ENCODE results near the gene CHST13. TPM values are rescaled to one million over a fixed set of nuclear protein-coding genes. Genes with fewer than 3 reads are reported as not detected.

CHST13 gene
- total RNA-seq, 1 experiment from 2014 or later: not detected

DNA sequence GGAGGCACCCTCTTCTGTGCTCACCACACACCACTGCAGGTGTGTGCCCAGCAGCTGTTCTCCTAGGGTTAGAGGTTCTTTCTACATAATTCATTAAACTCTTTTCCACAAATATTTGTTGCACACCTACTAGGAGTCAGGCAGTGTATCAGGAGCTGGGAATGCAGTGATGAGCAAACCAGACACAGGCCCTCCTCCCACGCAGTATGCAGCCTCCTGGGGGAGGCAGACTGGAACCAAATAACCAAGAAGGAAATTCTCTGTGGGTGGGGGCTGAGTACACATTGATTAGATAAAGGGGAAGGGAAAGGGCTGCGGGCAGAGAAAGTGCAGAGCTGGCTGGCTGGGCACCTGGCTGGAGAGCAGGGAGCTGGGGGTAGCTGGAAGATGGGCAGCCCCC is 53.3 kb downstream of the CHST13 start:
- POLR2A ChIA-PET (ENCODE audit: unreplicated experiment): no interaction called here
- TF ChIP-seq EZH2 (IDR thresholded peaks at IDR 0.05; ENCODE audit: low read length, unreplicated experiment) (no peak), EZH2phosphoT487 (IDR thresholded peaks at IDR 0.05; ENCODE audit: borderline replicate concordance, low read length) (no peak)
- TF ChIP-seq, protein P1, sequence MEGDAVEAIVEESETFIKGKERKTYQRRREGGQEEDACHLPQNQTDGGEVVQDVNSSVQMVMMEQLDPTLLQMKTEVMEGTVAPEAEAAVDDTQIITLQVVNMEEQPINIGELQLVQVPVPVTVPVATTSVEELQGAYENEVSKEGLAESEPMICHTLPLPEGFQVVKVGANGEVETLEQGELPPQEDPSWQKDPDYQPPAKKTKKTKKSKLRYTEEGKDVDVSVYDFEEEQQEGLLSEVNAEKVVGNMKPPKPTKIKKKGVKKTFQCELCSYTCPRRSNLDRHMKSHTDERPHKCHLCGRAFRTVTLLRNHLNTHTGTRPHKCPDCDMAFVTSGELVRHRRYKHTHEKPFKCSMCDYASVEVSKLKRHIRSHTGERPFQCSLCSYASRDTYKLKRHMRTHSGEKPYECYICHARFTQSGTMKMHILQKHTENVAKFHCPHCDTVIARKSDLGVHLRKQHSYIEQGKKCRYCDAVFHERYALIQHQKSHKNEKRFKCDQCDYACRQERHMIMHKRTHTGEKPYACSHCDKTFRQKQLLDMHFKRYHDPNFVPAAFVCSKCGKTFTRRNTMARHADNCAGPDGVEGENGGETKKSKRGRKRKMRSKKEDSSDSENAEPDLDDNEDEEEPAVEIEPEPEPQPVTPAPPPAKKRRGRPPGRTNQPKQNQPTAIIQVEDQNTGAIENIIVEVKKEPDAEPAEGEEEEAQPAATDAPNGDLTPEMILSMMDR (conservative IDR thresholded peaks at IDR 0.05; ENCODE audit: low read depth, low read length): no peak

DNA sequence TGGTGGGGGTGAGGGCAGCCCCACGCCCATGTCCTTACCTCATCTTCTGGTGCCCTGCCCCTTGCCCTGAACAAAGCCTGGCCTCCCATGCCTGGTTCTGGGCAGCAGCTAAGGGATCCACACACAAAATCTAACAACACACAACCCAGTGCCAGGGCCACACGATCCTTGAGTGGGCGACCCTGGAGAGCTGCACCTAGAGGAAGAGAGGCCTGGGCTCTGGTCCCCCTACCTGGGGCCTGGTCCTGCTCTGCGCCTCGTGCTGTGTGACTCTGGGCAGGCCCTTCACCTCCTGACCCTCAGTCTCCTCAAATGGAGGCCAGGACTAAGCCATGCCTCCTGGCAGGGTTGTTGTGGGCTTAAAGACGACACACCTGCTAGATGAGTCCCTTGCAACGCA is 54.7 kb downstream of the CHST13 start:
- no peaks in the 10 kb centered on the region for H3K4me1 ChIP-seq (ENCODE audit: insufficient read depth, low read length)
- no peaks in the 10 kb centered on the region for H3K27me3 ChIP-seq (ENCODE audit: low read length)
- DNase-seq (no peak), ATAC-seq (no peak)
- no peaks in the 10 kb centered on the region for H3K79me2 ChIP-seq (ENCODE audit: low read length)
- H2AFZ ChIP-seq (ENCODE audit: low read length): no peak overlapping the region
- H3K4me3 ChIP-seq (ENCODE audit: low read length): no peak overlapping the region
- ChIA-PET POLR2A (ENCODE audit: unreplicated experiment) (no interaction called here), CTCF (no interaction called here)
- H3K9me3 ChIP-seq (ENCODE audit: low read length): no peaks in the 10 kb centered on the region
- H3K27ac ChIP-seq (ENCODE audit: low read length): no peak overlapping the region
- no peaks in the 10 kb centered on the region for H3F3A ChIP-seq (ENCODE audit: low read length, unreplicated experiment)
- intact Hi-C loops (cut with micrococcal nuclease): no loop called here
- no peak overlapping the region for H3K9ac ChIP-seq (ENCODE audit: low read length)
- no peaks in the 10 kb centered on the region for H3K9me2 ChIP-seq (replicated peaks; ENCODE audit: low read length)
- TF ChIP-seq EZH2 (IDR thresholded peaks at IDR 0.05; ENCODE audit: low read length, unreplicated experiment): no peak
- TF ChIP-seq EZH2phosphoT487 (IDR thresholded peaks at IDR 0.05; ENCODE audit: borderline replicate concordance, low read length): no peak
- TF ChIP-seq, protein P1 (conservative IDR thresholded peaks at IDR 0.05; ENCODE audit: low read depth, low read length): no peak
- no peaks in the 10 kb centered on the region for H3K36me3 ChIP-seq (ENCODE audit: low read depth, low read length)
- H3K4me2 ChIP-seq (ENCODE audit: low read length): no peak overlapping the region
- H4K20me1 ChIP-seq (ENCODE audit: low read length): no peaks in the 10 kb centered on the region
- no TSS peak for BruUV-seq (replicated peaks)

More for the DNA sequence above, 53.3 kb downstream of the CHST13 start:
- no peaks in the 10 kb centered on the region for H3K9me2 ChIP-seq (replicated peaks; ENCODE audit: low read length)
- no peak overlapping the region for H3K27ac ChIP-seq (ENCODE audit: low read length)
- no peak overlapping the region for H3K9ac ChIP-seq (ENCODE audit: low read length)
- intact Hi-C loops (cut with micrococcal nuclease): no loop called here
- BruUV-seq (replicated peaks): no TSS peak
- DNase-seq: no peak
- no peak overlapping the region for H2AFZ ChIP-seq (ENCODE audit: low read length)
- H3K36me3 ChIP-seq (ENCODE audit: low read depth, low read length): no peaks in the 10 kb centered on the region
- ATAC-seq: no peak
- no peaks in the 10 kb centered on the region for H3K27me3 ChIP-seq (ENCODE audit: low read length)
- no peak overlapping the region for H3K4me2 ChIP-seq (ENCODE audit: low read length)
- CTCF ChIA-PET: no interaction called here
- no peaks in the 10 kb centered on the region for H3K79me2 ChIP-seq (ENCODE audit: low read length)
- no peaks in the 10 kb centered on the region for H3F3A ChIP-seq (ENCODE audit: low read length, unreplicated experiment)
- no peaks in the 10 kb centered on the region for H3K9me3 ChIP-seq (ENCODE audit: low read length)
- H3K4me1 ChIP-seq (ENCODE audit: insufficient read depth, low read length): no peaks in the 10 kb centered on the region
- H3K4me3 ChIP-seq (ENCODE audit: low read length): no peak overlapping the region
- no peaks in the 10 kb centered on the region for H4K20me1 ChIP-seq (ENCODE audit: low read length)

DNA sequence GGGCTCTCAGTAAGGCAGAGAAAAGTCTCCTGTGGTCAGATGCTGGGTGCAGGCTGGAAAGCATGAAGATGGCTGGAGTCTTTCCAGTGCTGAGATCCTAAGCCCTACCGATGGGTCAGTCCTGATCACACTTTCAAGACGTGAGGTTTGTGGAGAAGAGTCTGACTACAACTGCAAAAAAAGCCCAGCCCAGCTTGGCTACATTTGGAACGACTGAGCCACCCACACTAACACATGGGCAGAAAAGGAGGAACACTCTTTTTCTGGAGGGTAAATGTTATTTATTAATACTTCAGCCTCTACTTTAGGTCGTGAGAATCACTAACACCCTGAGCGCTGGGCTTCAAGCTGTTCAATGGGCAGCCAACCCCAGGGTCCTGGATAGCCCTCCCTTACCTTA is 56.8 kb downstream of the CHST13 start:
- no peaks in the 10 kb centered on the region for H4K20me1 ChIP-seq (ENCODE audit: low read length)
- H3K27ac ChIP-seq (ENCODE audit: low read length): no peak overlapping the region
- no peaks in the 10 kb centered on the region for H3K79me2 ChIP-seq (ENCODE audit: low read length)
- no peaks in the 10 kb centered on the region for H3K9me3 ChIP-seq (ENCODE audit: low read length)
- H3K9me2 ChIP-seq (replicated peaks; ENCODE audit: low read length): no peaks in the 10 kb centered on the region
- ChIA-PET CTCF (no interaction called here), POLR2A (ENCODE audit: unreplicated experiment) (interaction anchor here (0.7 kb wide), 1 partner anchor 76 kb away, joined by 3 read pairs; no protein-coding TSS in a partner anchor)
- no peak for DNase-seq
- BruUV-seq (replicated peaks): no TSS peak
- H3K27me3 ChIP-seq (ENCODE audit: low read length): no peaks in the 10 kb centered on the region
- intact Hi-C loops (cut with micrococcal nuclease): no loop called here
- H3K4me2 ChIP-seq (ENCODE audit: low read length): no peak overlapping the region
- H3K4me1 ChIP-seq (ENCODE audit: insufficient read depth, low read length): no peaks in the 10 kb centered on the region
- H3K4me3 ChIP-seq (ENCODE audit: low read length): no peak overlapping the region
- no peaks in the 10 kb centered on the region for H3K36me3 ChIP-seq (ENCODE audit: low read depth, low read length)
- TF ChIP-seq EZH2 (IDR thresholded peaks at IDR 0.05; ENCODE audit: low read length, unreplicated experiment): no peak
- TF ChIP-seq EZH2phosphoT487 (IDR thresholded peaks at IDR 0.05; ENCODE audit: borderline replicate concordance, low read length): no peak
- TF ChIP-seq, protein P1 (conservative IDR thresholded peaks at IDR 0.05; ENCODE audit: low read depth, low read length): no peak
- no peak for ATAC-seq
- no peak overlapping the region for H2AFZ ChIP-seq (ENCODE audit: low read length)
- H3K9ac ChIP-seq (ENCODE audit: low read length): no peak overlapping the region
- no peaks in the 10 kb centered on the region for H3F3A ChIP-seq (ENCODE audit: low read length, unreplicated experiment)
